Prostate gland (tissue), 2 donors: ENCODE results near the gene CLEC9A. TPM values are rescaled to one million over a fixed set of nuclear protein-coding genes. Genes with fewer than 3 reads are reported as not detected.

Source experiments
- DNase-seq: peaks from one replicate; pipeline ENCODE4 v3.0.0-alpha.2; 2019; ENCODE audit warnings: low spot score
- H3K27ac ChIP-seq, 2 donors: fragments of 200-600 bp; sonication (generic); 2 replicates each; pipeline ENCODE4 v1.5.1; 2017 to 2019
- H3K27me3 ChIP-seq: fragments of 200-600 bp; sonication (generic); replicated peaks from 2 replicates; pipeline ENCODE4 v1.5.1; 2019; ENCODE audit not compliant: insufficient read depth
- H3K36me3 ChIP-seq, 2 donors: fragments of 200-600 bp; sonication (generic); 1 replicate in 1 of 2; 2 replicates in 1 of 2; pipeline versions ENCODE4 v1.5.1 to v1.8.1; 2017 to 2019
- H3K4me1 ChIP-seq: fragments of 200-600 bp; sonication (generic); replicated peaks from 2 replicates; pipeline ENCODE4 v1.5.1; 2019
- H3K4me3 ChIP-seq, 2 donors: fragments of 200-600 bp; sonication (generic); 2 replicates each; pipeline ENCODE4 v1.5.1; 2017 to 2019
- H3K9me3 ChIP-seq: fragments of 200-600 bp; sonication (generic); 2 replicates; pipeline ENCODE4 v1.5.1; 2017
- POLR2A ChIP-seq: fragments of 450-650 bp; IDR thresholded peaks from one replicate; pipeline ENCODE4 v1.6.1; 2016; ENCODE audit warnings: antibody characterized with exemption, mild to moderate bottlenecking
- POLR2AphosphoS5 ChIP-seq: sonication (generic); formaldehyde crosslinking; IDR thresholded peaks from one replicate; pipeline ENCODE4 v1.6.1; 2017; ENCODE audit warnings: antibody characterized with exemption
- WGBS: methylation state at CpG from one replicate; pipeline ENCODE4 v1.1.5; 2018; 5-methylcytosine and 5-hydroxymethylcytosine counted together
- intact Hi-C: fragments of 100-400 bp; cut with DNase I; formaldehyde crosslinking; loops from one replicate; pipeline ENCODE4 v1.14.2; 2022
- total RNA-seq, 2 donors: library from RNA; depleted of rRNA; stranded (reverse); fragments of >200 nt; gene quantifications; one replicate each; pipeline ENCODE4 v1.1.0, GENCODE V29; 2016
- TF ChIP-seq, protein P1 (sequence below), 4 experiments: fragments of 200-600 bp in 2 of 4; fragments of 450-650 bp in 2 of 4; sonication (generic) in 2 of 4; IDR thresholded peaks; 1 replicate in 3 of 4; 2 replicates in 1 of 4; pipeline ENCODE4 v1.5.1; 2016 to 2019; ENCODE audit warnings: antibody characterized with exemption in 4 of 4, mild to moderate bottlenecking in 2 of 4, moderate library complexity in 2 of 4

Gene CLEC9A
- total RNA-seq, 2 donors from 2014 or later: 0.32 TPM; not detected in 1

DNA sequence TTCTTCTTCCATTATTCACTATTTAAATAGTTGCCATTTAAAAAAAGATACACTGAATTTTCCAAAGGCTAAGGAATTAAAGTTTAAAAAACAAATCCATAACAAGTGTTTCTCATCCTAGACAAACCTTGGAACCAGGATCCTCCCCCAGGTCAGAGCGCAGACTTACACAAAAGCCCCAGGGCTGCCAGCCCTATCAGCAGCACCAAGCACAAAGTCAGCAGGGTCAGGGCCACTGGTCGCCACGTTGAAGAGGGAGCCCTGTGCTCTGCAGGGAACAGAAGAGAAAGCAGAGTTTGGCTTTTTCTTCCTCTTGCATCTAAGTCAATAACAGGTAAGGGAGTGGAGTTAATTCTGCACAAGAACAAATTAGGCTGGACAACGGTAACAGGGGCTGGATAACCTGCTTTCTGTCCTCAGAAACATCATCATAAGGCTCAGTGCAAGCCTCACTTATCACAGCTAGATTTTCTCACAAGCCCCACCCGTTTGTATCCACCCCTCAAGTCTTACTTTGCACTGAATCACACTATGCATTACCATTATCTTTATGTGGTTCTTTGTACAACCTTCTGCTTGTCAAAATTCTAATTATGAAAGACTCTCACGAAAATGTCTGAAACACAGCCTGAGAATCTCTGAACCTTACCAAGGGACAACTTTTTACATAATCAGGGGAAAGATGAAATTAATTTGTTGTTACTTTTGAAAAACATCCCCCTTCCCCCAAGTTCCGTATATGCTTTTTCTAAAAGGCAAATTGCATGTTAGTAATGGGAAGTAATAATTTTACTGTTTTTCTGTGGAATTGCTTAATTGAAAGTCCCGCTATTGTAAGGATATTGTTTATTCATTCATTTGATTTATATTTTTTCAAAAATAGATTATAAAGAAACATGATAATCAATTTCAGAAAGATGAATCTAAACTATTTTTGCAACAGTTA lies 58.7 kb downstream of the CLEC9A start:
- H3K4me3 ChIP-seq: no peak overlapping the region

DNA sequence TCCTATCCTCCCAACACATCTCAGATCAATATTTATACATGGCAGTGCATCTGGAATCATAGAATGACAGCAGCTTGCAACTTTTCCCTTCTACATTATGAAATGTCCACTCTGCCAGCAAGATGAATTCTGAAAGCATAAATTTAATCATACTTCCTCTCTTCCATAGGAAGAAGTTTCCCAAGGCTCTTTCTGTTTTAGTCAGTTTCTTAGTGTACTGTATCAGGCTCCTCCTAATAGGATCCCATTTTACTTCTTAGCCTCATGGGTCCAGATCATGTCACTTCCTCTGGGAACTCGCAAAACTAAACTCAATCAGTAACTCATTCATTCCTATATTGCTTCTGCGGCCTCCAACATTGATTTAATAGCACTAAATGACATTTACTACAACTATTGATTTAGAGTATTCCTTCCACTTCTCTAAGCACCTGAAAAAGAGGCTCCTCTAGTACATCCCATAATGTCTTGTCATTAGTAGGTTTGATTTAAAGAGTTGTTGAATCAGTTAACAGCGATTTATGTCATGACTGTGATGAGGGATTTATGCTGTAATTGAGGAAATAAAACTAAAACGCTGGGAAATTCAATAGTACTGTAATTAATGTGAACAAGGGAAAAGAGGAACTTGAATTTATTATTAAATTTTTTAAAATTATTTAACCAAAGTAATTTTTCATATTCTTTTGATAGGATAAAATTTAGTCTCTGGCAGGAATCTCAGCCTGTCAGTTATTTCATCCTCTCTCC lies 64.3 kb downstream of the CLEC9A start:
- intact Hi-C loops: no loop called here

More for the DNA sequence above, 58.7 kb downstream of the CLEC9A start:
- WGBS: 61% methylated on average over 8 of the region's 8 CpGs
- no peak for DNase-seq
- Histone ChIP-seq H3K9me3 (no peaks in the 10 kb centered on the region), H3K27me3 (no peaks in the 10 kb centered on the region), H3K27ac (no peak overlapping the region), H3K4me1 (no peaks in the 10 kb centered on the region), H3K36me3 (no peaks in the 10 kb centered on the region)
- intact Hi-C loops: no loop called here
- TF ChIP-seq, protein P1, sequence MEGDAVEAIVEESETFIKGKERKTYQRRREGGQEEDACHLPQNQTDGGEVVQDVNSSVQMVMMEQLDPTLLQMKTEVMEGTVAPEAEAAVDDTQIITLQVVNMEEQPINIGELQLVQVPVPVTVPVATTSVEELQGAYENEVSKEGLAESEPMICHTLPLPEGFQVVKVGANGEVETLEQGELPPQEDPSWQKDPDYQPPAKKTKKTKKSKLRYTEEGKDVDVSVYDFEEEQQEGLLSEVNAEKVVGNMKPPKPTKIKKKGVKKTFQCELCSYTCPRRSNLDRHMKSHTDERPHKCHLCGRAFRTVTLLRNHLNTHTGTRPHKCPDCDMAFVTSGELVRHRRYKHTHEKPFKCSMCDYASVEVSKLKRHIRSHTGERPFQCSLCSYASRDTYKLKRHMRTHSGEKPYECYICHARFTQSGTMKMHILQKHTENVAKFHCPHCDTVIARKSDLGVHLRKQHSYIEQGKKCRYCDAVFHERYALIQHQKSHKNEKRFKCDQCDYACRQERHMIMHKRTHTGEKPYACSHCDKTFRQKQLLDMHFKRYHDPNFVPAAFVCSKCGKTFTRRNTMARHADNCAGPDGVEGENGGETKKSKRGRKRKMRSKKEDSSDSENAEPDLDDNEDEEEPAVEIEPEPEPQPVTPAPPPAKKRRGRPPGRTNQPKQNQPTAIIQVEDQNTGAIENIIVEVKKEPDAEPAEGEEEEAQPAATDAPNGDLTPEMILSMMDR (IDR thresholded peaks at IDR 0.05): no peak
- TF ChIP-seq POLR2AphosphoS5: no peak
- no peak for TF ChIP-seq POLR2A

DNA sequence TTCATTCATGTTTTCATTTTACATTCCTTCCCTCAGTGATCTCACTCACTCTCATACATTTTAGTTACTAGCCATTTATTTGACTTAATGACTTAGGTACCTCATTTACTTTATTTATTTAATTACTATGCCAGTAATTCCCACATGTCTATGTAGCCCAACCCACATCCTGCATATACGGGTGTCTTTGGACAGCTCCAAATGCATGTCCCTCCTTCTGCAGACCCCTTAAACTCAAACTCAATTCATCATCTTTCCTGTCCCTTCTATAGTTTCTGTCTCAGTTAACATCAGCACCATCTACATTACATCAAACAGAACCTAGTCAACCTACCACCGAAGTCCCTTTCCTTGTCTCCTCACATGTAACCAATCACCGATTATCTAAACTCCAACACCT lies 65.5 kb downstream of the CLEC9A start:
- H3K4me1 ChIP-seq: no peaks in the 10 kb centered on the region
- H3K4me3 ChIP-seq: no peak overlapping the region
- TF ChIP-seq POLR2A: no peak
- TF ChIP-seq POLR2AphosphoS5: no peak
- TF ChIP-seq, protein P1 (IDR thresholded peaks at IDR 0.05): no peak
- no peak for DNase-seq
- H3K9me3 ChIP-seq: no peaks in the 10 kb centered on the region
- WGBS: 87% methylated on average over 3 of the region's 3 CpGs
- no peaks in the 10 kb centered on the region for H3K27me3 ChIP-seq
- no peaks in the 10 kb centered on the region for H3K36me3 ChIP-seq
- intact Hi-C loops: no loop called here
- no peak overlapping the region for H3K27ac ChIP-seq

More for the DNA sequence above, 64.3 kb downstream of the CLEC9A start:
- H3K4me1 ChIP-seq: no peaks in the 10 kb centered on the region
- H3K9me3 ChIP-seq: no peaks in the 10 kb centered on the region
- H3K4me3 ChIP-seq: no peak overlapping the region
- DNase-seq: no peak
- H3K36me3 ChIP-seq: no peaks in the 10 kb centered on the region
- H3K27ac ChIP-seq: no peak overlapping the region
- H3K27me3 ChIP-seq: no peaks in the 10 kb centered on the region
- no peak for TF ChIP-seq POLR2AphosphoS5
- TF ChIP-seq, protein P1 (IDR thresholded peaks at IDR 0.05): no peak
- TF ChIP-seq POLR2A: no peak
- 56% methylated on average over 4 of the region's 4 CpGs for WGBS

DNA sequence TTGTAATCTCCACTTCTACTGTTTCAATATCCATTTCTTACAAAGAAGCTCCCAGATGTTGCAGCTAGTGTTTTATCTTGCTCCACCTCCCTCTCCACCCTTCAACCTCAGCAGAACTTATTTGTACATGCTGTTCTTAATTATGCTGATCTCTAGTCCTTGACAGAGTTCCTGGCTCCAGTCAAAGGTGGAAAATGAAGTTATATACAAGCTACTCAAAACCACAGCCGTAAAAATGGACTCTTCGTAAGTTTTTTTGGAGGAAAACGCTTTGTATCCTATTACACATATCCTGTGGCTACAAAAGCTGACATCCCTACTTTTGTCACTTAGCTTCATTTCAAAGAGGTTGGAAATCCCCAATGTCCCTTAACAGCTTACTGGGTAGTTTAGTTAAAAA lies 67.0 kb downstream of the CLEC9A start:
- no peak for DNase-seq

More for the DNA sequence above, 67.0 kb downstream of the CLEC9A start:
- H3K4me1 ChIP-seq: no peaks in the 10 kb centered on the region
- no peaks in the 10 kb centered on the region for H3K36me3 ChIP-seq
- TF ChIP-seq, protein P1 (IDR thresholded peaks at IDR 0.05): no peak
- no peak for TF ChIP-seq POLR2AphosphoS5
- TF ChIP-seq POLR2A: no peak
- H3K9me3 ChIP-seq: no peaks in the 10 kb centered on the region
- H3K27me3 ChIP-seq: no peaks in the 10 kb centered on the region
- intact Hi-C loops: no loop called here
- peak overlapping the region in 1 of 2 donors; percentile 29 for H3K27ac ChIP-seq
- WGBS: 22% methylated on average over 3 of the region's 3 CpGs
- no peak overlapping the region for H3K4me3 ChIP-seq
